GM19238 (cell line): ENCODE results near the gene KRTAP6-3.

Source experiments
- DNase-seq: peaks from one replicate; pipeline ENCODE4 v3.0.0; 2011; ENCODE audit warnings: low spot score; ENCODE audit not compliant: insufficient read length

The KRTAP6-3 gene

GRCh38 chr21:30592140-30592539 lies at the start of gene KRTAP6-3:
KRTAP6-3 (plus strand) TSS chr21:30592440; CDS start chr21:30592446, 6 bp downstream.
- no peak for DNase-seq

- DNase-seq, result no peak
Observed at GRCh38 chr21:30552782-30553181, 39.5 kb upstream of the KRTAP6-3 start.

- no peak for DNase-seq
Observed at GRCh38 chr21:30555095-30555494, 37.1 kb upstream of the KRTAP6-3 start.

GRCh38 chr21:30561264-30561895 lies 30.9 kb upstream of the KRTAP6-3 start, which contains the start of gene KRTAP19-7:
KRTAP19-7 (minus strand) TSS chr21:30561314; CDS start chr21:30561289, 25 bp downstream.
- no peak for DNase-seq

GRCh38 chr21:30561957-30562356 lies 30.3 kb upstream of the KRTAP6-3 start:
- DNase-seq, result no peak

GRCh38 chr21:30563072-30563471 lies 29.2 kb upstream of the KRTAP6-3 start:
- no peak for DNase-seq

- DNase-seq, result no peak
Observed at GRCh38 chr21:30563630-30564029, 28.6 kb upstream of the KRTAP6-3 start.

GRCh38 chr21:30567617-30568016 lies 24.6 kb upstream of the KRTAP6-3 start:
- no peak for DNase-seq

GRCh38 chr21:30577766-30578165 lies 14.5 kb upstream of the KRTAP6-3 start:
- DNase-seq, result no peak

GRCh38 chr21:30579346-30579745 lies 12.9 kb upstream of the KRTAP6-3 start:
- no peak for DNase-seq

- no peak for DNase-seq
Observed at GRCh38 chr21:30580132-30580531, 12.1 kb upstream of the KRTAP6-3 start.

- DNase-seq, result no peak
Observed at GRCh38 chr21:30582870-30583269, 9.4 kb upstream of the KRTAP6-3 start.

- no peak for DNase-seq
Observed at GRCh38 chr21:30590297-30590696, 1.9 kb upstream of the KRTAP6-3 start, which contains the start of gene KRTAP22-2. KRTAP22-2 (minus strand) TSS chr21:30590397.

- DNase-seq, result no peak
Observed at GRCh38 chr21:30598802-30599201, 6.6 kb downstream of the KRTAP6-3 start, which contains the start of gene KRTAP6-2. KRTAP6-2 (minus strand) TSS chr21:30598902; CDS start chr21:30598874, 28 bp downstream.

- no peak for DNase-seq
Observed at GRCh38 chr21:30600787-30601186, 8.5 kb downstream of the KRTAP6-3 start, which contains the start of gene KRTAP22-1. KRTAP22-1 (plus strand) TSS chr21:30601087.

- no peak for DNase-seq
Observed at GRCh38 chr21:30605968-30606367, 13.7 kb downstream of the KRTAP6-3 start.

GRCh38 chr21:30612132-30612531 lies 19.9 kb downstream of the KRTAP6-3 start:
- no peak for DNase-seq

- DNase-seq, result no peak
Observed at GRCh38 chr21:30613836-30614235, 21.6 kb downstream of the KRTAP6-3 start, which contains the start of gene KRTAP6-1. KRTAP6-1 (minus strand) TSS chr21:30613930; CDS start chr21:30613904, 26 bp downstream.

- no peak for DNase-seq
Observed at GRCh38 chr21:30615199-30615598, 23.0 kb downstream of the KRTAP6-3 start.

- DNase-seq, result no peak
Observed at GRCh38 chr21:30616125-30616524, 23.9 kb downstream of the KRTAP6-3 start, which contains the start of gene KRTAP20-1. KRTAP20-1 (plus strand) TSS chr21:30616425; CDS start chr21:30616455, 30 bp downstream.

- DNase-seq, result no peak
Observed at GRCh38 chr21:30620080-30620479, 27.8 kb downstream of the KRTAP6-3 start.

GRCh38 chr21:30620522-30620921 lies 28.3 kb downstream of the KRTAP6-3 start, which contains the start of gene KRTAP20-4:
KRTAP20-4 (plus strand) TSS chr21:30620627.
- DNase-seq, result no peak

GRCh38 chr21:30623362-30623761 lies 31.1 kb downstream of the KRTAP6-3 start:
- DNase-seq, result no peak
